Muscle of back (tissue), 11 donors: Measurements from ENCODE around the gene PPP2R3B. TPM values are rescaled to one million over a fixed set of nuclear protein-coding genes. Genes with fewer than 3 reads are reported as not detected.
"Not testable (repeated sequence)": the region's sequence is repeated elsewhere in the genome, so short reads cannot be mapped to it uniquely, and the experiment has no call there.

ENCODE experiments used
- DNase-seq, 3 donors: peaks; one replicate each; pipeline versions ENCODE4 v3.0.0 to v3.0.0-alpha.2; 2013
- polyA plus RNA-seq, 10 donors: library from polyadenylated mRNA; unstranded; fragments of 120-200 nt; gene quantifications; one replicate each; pipeline ENCODE4 v1.2.1, GENCODE V29; 2013; ENCODE audit not compliant: insufficient read length in 10 of 10

Gene PPP2R3B
- polyA plus RNA-seq, 10 donors, result 136 to 226 (median 178) TPM

GRCh38 chrX:410296-410695 lies 23.6 kb upstream of the PPP2R3B start:
- DNase-seq, result no peak

- no peak for DNase-seq
Observed at GRCh38 chrX:405149-405548, 18.4 kb upstream of the PPP2R3B start.

- DNase-seq, result no peak
Observed at GRCh38 chrX:404656-405055, 17.9 kb upstream of the PPP2R3B start.

GRCh38 chrX:402857-403256 lies 16.1 kb upstream of the PPP2R3B start:
- no peak for DNase-seq

- no peak for DNase-seq
Observed at GRCh38 chrX:400258-400657, 13.6 kb upstream of the PPP2R3B start.

GRCh38 chrX:397575-397974 lies 10.9 kb upstream of the PPP2R3B start:
- peak; percentile 68 to 91 (median 80) for DNase-seq

GRCh38 chrX:394830-395229 lies 8.1 kb upstream of the PPP2R3B start:
- no peak for DNase-seq

GRCh38 chrX:392575-392846 lies 5.8 kb upstream of the PPP2R3B start:
- no peak for DNase-seq

GRCh38 chrX:391717-392574 lies 5.2 kb upstream of the PPP2R3B start:
- no peak for DNase-seq

- no peak for DNase-seq
Observed at GRCh38 chrX:390459-390858, 3.8 kb upstream of the PPP2R3B start.

- DNase-seq, result no peak
Observed at GRCh38 chrX:389021-389441, 2.3 kb upstream of the PPP2R3B start.

- DNase-seq, result no peak
Observed at GRCh38 chrX:387729-388128, 1.0 kb upstream of the PPP2R3B start.

- DNase-seq, result no peak
Observed at GRCh38 chrX:386239-386767, 404 bp downstream of the PPP2R3B start.

GRCh38 chrX:385736-386135 lies 971 bp downstream of the PPP2R3B start:
- not testable (repeated sequence) for DNase-seq

- DNase-seq, result no peak
Observed at GRCh38 chrX:384861-385260, 1.8 kb downstream of the PPP2R3B start.

GRCh38 chrX:378443-378842 lies 8.3 kb downstream of the PPP2R3B start:
- no peak for DNase-seq

- not testable (repeated sequence) for DNase-seq
Observed at GRCh38 chrX:376206-376605, 10.5 kb downstream of the PPP2R3B start.

GRCh38 chrX:375181-376036 lies 11.3 kb downstream of the PPP2R3B start:
- DNase-seq, result no peak

- DNase-seq, result peak in 1 of 3 donors; percentile 48
Observed at GRCh38 chrX:374596-374995, 12.1 kb downstream of the PPP2R3B start.

GRCh38 chrX:373641-374471 lies 12.9 kb downstream of the PPP2R3B start:
- peak in 1 of 3 donors; percentile 72 for DNase-seq

GRCh38 chrX:372856-373640 lies 13.7 kb downstream of the PPP2R3B start:
- peak in 1 of 3 donors; percentile 33 for DNase-seq
